NCI-H460 (cell line): ENCODE data around the gene GMDS. TPM values are rescaled to one million over a fixed set of nuclear protein-coding genes. Genes with fewer than 3 reads are reported as not detected.

Experiments
- DNase-seq: peaks from one replicate; pipeline ENCODE4 v3.0.0-alpha.2; 2016; ENCODE audit warnings: low read depth; ENCODE audit errors: extremely low read depth
- total RNA-seq: library from RNA; depleted of rRNA; stranded (reverse); fragments of >200 nt; shearing (Covaris generic); gene quantifications from 2 replicates; pipeline ENCODE4 v1.2.3, GENCODE V29; 2014

The GMDS gene
- total RNA-seq, 1 experiment from 2014 or later, result 20.3 TPM

DNA sequence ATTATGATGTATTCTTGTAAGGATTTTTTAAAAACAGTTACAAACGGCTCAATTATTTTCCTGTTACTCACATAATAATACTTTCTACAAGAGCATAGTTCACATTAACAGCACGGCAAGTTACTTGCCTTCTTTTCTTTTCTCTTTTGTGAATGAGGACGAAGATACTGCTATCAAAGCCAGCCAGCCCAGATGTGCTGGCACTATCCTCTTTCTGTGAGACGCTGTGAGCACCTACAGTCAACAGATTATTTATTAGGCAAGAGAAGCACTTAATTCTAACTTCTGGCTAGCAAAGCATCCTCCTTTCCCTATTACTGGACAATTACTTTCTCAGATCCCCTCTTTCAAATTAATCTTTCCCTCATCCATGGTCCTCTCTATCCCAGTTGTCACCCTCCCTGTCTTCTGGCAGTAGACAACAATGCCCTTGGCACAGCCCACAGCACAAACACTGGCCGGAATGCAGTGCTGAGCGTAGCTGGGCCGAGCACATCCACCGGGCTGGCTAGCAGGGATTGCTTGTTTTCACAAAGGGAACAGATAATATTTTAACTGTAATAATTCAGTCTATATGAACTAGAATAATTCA lies 373.6 kb downstream of the GMDS start:
- no peak for DNase-seq

DNA sequence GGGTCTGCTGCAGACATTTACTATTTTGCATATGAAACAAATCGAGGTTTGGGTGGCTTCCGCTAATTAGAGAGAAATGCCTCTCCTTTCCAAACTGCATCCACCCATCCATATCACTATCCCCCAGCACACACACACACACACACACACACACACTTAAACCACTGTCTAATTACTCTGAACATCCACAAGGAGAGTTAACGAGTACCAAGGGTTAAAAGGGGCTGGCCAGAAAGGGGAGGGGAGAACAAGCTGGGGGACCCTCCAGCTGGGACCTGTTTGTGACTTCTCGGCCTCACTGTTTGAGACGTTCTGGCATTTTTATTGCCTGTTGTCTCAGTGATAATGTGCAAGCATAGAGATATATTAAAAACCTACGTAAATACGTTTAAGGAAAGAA lies 374.5 kb downstream of the GMDS start:
- no peak for DNase-seq

DNA sequence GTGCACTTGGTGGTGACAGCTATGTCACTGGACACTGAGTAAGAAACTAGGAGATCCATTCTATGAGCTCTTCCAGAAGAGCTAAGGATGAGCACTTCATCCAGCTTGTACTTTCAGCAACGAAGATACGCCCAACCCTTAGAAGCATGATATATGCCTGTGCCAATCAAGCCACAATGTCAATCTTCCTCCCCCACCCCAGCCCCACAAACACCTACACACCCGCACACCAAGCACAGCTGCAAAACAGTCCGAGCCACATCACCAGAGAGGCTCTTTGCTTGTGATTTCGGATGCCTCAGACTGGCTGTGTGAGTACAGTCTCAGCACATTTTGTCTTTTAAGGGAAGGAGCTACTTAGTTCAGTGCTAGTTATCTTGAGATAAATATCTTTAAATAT lies 375.2 kb downstream of the GMDS start:
- DNase-seq, result no peak

DNA sequence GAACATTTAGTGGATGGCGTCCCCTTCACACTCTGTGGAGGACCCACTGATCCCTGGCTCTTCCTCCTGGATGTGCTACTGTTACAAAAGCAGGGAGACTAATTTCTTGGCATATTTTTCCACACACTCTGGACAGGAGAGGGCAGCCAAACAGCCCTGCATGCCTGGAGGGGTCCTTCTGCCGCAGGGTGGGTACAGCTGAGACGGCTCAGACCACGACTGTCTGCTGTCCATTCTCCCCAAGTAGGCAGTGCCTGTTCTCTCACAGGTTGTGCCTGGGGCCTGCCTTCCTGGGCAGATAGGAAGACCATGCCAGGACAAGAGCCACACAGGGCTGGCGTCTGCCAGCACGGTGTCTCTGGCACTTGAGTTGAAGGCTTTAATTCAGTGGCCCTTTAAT lies 375.6 kb downstream of the GMDS start:
- no peak for DNase-seq

DNA sequence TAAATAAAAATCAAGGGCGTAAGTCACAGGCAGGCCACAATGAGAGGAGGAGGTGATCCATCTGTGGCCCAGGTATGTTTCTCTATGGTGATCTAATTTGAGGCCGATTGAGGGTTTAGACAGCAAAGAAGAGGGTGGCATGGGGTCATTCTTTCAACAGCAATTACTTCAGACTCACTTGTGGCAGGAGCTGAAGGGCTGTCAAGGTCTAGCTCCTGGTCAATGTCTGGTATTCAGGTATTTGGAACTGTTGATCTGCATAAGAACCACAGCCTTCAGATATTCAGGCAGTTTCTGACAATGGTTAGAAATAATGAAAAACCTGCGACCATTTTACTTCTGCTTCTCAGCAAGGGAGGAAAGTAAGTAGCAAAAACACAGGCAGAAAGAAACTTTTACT lies 376.1 kb downstream of the GMDS start:
- DNase-seq, result no peak

DNA sequence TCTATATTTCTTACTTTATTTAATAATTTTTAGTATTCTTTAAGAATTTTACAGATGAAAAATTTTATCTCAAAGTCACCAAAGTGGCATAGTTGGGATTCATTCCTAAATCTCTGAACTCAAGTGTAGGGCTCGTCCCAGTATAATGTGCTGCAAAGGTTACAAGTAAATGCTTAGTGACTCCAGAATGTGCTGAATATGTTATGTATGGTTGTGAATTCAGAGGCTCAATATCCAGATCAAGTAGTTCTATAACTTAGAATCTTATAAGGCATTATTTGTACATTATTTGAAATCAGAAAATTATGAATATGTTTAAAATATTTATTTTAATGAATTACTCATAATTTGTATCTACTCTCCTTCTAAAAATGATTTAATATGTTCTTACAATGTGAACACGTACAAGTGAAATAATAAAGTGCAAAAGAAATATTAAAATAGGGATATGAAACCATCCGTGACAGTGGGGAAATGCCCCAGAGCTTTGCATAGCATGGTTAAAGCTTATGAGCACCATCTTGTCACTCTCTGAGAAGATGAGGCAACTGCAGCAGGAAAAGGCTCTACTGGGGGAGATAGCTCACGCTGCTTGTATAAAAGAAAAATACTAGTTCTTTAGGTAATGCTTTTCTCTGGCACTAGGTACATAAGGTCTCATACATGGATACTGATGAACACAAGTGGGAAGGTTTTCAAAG lies 376.7 kb downstream of the GMDS start:
- no peak for DNase-seq

DNA sequence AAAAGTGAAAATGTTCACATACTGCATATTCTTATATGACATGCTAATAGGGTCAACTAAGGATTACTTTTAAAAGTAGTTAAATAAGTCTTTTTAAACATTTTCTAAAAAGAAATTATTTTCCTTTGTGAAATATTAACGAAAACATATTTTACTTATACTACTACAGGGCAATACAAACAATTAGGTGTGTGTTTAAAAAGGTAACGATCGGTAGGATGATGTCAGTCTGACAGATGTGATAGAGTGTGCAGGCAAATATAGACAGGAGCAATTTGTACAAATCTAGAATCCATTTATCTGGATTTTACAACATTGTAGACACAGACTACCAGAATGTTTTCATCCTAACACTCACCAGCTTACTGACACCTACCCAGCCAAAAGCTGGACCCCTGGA lies 378.2 kb downstream of the GMDS start:
- DNase-seq, result no peak

DNA sequence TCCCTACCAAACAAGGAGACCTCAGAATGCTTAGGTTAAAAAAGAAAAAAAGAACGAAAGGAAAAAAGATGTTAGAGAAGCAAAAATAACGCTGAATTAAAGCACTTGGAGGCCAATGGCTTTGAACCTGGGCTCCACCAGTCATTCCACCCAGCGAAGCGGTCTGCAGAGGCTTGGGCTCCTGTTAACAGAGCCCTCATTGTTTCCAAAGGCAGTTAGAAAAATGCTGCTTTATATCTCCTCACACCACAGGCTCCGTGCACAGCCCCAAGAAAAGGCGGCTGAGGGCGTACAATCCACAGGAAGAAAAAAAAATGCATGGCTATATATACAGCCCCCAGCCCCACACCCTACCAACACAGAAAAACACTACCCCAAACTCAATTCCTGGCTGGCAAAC lies 379.8 kb downstream of the GMDS start:
- no peak for DNase-seq

DNA sequence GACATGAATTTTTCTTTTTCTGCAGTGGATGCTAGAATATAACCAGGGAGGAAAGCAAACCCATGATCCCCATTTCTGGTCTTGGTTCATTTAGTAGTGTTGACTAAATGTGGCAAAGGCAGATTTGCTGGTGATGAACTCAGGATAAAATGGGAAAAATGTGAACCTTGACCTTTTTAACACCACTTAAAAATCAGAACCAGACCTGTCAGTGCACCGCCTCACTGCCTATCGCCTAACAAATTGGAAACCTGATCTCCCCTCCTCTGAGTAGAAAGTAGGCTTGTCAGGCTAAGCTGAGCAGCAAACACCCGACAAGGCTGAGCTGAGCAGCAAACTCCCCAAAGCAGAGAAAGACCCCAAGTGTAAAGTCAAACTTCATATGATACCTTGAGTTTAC lies 380.9 kb downstream of the GMDS start:
- no peak for DNase-seq

DNA sequence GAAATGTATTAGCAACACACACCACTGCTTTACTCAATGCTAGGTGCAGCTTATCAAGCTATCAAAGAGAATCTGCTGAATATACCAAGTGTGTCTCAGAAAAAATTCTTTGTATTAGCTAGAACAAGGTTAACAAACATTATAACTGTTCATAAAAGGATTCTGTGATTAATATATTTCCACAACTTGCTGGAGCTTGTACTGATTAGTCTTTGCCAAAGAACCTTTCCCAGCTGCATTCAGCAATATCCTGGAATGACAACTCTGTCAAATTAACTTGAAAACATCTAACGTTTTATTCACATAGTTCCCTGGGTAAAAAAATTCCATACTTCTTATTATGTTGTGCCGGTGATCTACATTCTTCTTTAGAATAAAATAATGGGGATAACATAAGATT lies 383.0 kb downstream of the GMDS start:
- DNase-seq, result no peak

DNA sequence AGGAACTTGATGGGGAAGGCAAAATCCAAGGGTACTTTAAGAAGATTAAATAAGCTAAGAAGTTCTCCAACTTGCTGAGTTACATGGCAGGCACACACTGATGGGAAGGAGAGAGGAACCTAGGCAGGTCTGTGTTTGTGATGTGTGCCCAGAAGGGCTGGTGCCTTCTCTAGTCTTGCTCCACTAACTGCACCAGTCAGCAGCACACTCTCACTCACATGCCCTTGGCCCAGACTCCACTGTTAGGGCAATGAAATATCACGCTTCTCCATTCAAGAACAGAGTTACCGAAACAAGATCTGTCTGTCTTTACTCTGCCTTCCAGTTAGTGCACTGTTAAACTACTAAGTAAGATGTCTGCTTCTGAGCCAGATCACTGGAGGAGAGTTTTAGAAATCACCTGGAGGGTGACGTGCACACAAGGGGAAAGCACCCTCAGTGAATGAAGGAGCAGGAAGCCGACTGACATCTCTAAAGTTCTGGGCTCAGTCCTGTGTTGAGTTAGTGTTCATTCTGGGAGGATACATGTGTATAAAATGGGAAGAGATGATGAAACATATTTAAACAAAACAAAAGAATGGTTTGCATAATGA lies 384.6 kb downstream of the GMDS start:
- no peak for DNase-seq

DNA sequence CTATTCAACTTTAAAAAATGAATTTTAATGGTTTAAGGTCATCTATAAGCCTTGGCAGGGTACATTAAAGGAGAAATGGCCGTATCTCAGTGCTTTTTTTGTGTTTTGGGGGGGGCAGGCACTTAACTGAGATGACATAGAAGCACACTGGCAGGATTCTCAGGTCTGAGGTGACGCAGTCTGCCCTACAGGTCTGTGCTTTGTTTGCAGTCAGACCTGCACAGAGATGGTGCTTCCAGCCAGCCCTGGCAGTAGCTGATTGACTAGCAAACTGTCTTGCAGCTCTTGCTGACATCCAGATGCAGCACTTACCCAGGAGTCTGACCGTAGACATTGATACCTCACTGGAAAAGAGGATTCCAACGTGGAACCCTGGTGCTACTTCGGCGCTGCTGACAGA lies 386.5 kb downstream of the GMDS start:
- DNase-seq, result no peak

DNA sequence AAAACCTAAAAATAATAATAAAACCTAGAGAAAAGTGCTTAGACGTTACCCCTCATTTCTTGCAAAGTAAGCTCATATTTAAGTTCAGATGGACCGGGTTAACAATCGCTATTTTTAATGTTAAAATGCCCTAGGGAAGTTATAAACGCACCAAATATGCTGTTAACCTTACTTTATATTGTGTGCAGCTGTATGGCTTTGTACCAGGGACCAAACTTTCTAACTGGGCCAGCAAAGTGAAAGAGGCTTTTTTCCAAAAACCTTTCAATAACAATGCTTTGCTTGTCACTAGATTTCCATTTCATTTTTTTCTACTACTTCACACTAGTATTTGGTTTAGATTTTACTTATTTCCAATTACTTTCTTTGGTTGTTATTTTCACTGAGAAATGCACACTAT lies 387.2 kb downstream of the GMDS start:
- DNase-seq, result no peak

DNA sequence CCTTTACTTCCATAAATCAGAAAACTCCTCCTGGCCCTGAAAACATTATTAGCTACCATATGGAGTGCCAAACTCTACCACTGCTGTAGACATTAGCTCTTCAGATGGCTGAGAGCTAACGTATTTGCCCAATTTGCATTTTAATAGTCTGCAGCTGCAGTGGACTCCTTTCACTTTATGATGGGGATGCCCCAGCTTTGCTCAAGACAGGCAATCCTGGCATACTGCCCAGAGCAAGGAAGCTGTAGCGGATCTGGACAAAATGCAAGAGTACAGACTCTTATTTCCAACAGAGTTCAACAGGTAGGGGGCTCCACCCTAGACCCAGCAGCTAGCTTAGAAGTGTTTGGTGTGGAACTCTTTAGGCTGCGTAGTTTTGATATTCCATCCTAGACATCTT lies 389.0 kb downstream of the GMDS start:
- DNase-seq, result no peak

DNA sequence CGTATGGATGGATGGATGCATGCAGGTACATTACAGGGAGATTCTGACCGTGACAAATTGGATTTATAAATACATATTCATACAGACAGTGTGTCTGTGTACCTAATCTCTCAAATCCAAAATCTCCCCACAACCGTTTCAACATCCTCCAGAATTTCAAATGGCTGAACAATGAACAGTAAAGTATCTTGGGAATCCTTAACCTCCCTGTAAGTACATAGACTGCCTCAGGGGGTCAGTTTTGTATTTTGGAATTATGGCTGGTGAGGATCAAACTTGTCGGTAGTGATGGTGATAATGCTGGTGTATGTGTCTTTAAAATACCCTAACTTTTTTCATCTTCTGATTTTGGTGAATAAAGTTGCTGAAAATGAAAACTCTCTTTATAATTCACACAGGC lies 389.5 kb downstream of the GMDS start:
- DNase-seq, result no peak

DNA sequence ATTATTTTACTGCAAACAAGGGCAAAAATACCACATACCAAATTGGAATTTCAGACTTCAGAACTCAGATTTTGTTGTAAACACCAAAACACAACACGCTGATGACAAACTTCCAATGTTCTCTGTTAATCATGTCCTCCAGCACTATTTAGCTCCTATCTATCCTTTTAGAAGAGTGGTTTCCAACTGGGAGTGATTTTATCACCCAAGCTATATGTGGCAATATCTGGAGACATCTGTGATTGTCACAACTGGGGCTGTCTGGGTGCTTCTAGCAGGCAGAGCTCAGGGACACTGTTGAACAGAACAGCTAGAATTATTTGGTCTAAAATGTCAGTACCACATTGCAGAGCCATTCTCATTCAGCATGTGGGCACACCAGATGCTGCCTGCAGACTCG lies 391.1 kb downstream of the GMDS start:
- DNase-seq, result no peak

DNA sequence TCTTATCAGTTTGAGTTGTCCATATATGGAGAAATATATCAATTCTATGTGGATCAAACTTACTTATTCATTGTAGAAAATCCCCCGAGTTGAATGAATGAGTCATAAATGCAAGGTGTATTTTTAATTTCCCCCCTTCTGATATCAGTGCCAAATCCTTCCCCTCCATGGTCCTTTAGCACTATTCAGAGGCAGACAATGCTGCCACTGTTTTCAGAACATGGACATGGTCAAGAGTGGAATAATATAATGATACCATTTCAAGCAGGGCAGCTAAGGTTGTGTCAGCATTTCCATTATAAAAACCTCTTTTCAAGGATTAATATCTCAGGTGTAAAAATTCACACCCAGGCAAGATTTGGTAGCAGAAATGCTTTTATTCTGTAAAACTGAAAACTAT lies 391.6 kb downstream of the GMDS start:
- no peak for DNase-seq

DNA sequence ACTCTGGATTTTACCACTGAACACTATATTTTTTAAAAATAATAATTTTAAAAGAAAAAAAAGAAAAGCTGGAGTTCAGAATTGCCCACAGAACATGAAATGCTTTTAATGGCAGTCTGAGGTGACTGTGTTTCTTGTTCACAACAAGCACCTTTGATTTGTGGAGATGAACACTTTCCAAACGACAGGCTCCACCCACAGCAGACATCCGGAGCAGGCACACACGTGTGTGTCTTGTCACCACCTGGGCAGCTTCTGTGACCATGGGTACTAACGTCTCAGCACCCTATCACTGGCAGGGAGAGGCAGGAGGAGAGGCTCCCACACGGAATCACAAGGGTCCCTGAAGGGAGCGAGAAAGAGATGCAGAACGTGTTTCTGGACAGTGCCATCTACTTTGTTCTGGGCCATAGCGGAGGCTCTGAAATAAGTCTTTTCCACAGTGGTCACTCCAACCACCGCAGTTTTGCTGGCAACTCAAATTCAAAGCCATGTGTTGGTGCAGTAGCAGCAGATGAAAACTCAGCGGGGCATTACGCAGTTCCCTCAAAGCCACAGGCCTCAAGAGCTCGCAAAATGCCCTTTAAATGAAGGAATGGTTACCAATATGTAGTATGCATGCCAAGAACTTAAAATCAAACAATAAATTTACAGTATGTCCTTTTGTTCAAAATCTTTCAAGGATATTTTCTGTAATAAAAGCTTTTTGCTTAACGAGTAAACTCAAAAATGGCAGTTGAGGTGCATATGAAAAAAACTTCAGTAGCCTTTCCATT lies 393.5 kb downstream of the GMDS start:
- no peak for DNase-seq

DNA sequence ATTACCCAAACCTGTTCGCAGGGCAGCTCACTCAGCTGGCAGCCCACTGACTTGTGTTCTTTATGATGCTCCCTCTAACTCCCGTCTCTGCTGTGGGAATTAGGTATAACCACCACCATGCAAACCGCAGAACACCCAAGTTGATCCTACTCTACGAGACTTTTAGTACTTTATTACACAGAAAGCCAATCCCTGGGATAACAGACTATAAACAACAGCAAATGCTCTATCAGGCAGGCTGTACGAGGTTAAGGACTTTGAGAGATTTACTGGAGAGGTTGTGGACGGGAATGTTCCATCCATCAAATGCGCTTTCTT lies 394.6 kb downstream of the GMDS start:
- no peak for DNase-seq

DNA sequence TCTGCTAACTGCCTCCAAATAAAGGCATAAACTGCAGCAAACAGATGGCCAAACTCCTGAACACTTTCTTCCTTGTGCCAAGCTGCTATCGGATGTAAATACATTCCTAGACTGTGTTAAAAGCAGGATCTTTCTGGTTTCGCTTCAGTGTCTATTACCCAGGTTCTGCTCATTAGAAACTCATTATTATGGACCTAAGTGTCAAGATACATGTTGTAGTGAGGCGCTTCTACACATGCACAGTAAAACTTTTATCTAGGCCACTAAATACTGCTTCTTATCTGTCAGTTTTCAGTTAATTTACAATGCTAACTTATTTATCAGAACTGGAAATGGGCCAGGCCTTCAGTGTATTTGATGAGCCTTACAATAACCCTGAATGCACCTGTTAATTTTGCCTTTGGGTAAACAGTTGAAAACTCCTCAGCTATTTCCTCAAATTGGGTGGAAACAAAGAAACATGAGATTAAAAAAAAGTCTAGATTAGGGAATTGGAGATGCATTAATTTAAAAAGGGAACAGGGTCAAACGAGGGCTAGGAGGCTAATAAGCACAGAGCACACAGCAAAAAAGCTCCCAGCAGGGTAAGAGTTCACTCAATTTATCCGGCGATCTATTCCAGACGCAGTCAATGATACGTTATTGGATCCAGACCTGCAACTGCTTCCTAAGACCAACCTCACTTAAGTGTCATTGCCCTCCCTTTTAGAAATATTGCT lies 395.1 kb downstream of the GMDS start:
- no peak for DNase-seq

DNA sequence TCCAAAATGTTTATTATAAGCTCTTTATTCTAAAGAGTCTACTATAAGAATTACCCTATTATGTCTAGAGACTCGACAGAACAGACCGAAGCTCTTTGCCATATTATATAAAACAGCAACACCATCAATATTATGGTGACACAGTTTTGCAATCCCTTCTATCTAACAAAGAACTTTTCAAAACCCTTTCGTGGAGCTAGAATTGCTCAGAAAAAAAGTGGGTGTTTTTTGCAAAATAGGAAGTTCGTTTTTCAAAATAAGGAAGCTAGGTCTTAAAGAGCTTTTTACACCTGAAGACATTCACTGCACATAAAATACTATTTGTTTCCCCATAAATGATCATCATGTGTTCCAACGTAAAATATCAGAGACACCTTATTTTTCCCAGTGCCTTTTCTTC lies 395.7 kb downstream of the GMDS start:
- no peak for DNase-seq
